B cell (primary cell): ENCODE data around the gene GSC2. TPM values are rescaled to one million over a fixed set of nuclear protein-coding genes. Genes with fewer than 3 reads are reported as not detected.

Source experiments
- ATAC-seq: fragments of 200-7000 bp; cut with Tn5 transposase; one replicate; pipeline ENCODE4 v1.10.0; 2021; ENCODE audit warnings: low read depth, mild to moderate bottlenecking, moderate number of reproducible peaks, moderate library complexity
- CTCF ChIA-PET: fragments of 350-600 bp; sonication (Branson Sonifier 250); formaldehyde crosslinking; loops from one replicate; lab custom pipeline; 2021; ENCODE audit warnings: antibody characterized with exemption, inconsistent platforms; lab: Charles Lee
- POLR2A ChIA-PET: fragments of 350-600 bp; sonication (Branson Sonifier 250); formaldehyde crosslinking; loops from one replicate; lab custom pipeline; 2021; ENCODE audit warnings: antibody characterized with exemption; lab: Charles Lee
- DNase-seq: peaks from one replicate; pipeline ENCODE4 v3.0.0; 2013
- H2AFZ ChIP-seq: 2 replicates; pipeline ENCODE4 v1.6.1; 2012; ENCODE audit warnings: mild to moderate bottlenecking, low read depth, low read length; ENCODE audit not compliant: insufficient read depth, poor library complexity, severe bottlenecking
- H3K27ac ChIP-seq, 2 donors: 1 replicate in 1 of 2; 2 replicates in 1 of 2; pipeline ENCODE4 v1.5.1; 2012 to 2013; ENCODE audit warnings: low read length in 2 of 2, mild to moderate bottlenecking in 2 of 2, moderate library complexity in 1 of 2
- H3K27me3 ChIP-seq, 4 experiments: fragments of 200-600 bp in 1 of 4; sonication (generic) in 1 of 4; replicated peaks in 1 of 4; 1 replicate in 2 of 4; 2 replicates in 2 of 4; pipeline versions ENCODE4 v1.6.1 to v1.7.0; 2013 to 2016; ENCODE audit warnings: low read length in 3 of 4, mild to moderate bottlenecking in 2 of 4, mixed read lengths in 1 of 4, moderate library complexity in 1 of 4; ENCODE audit not compliant: insufficient read depth in 4 of 4, control insufficient read depth in 3 of 4; ENCODE audit errors: control extremely low read depth in 1 of 4
- H3K36me3 ChIP-seq, 2 experiments: replicated peaks in 1 of 2; 1 replicate in 1 of 2; 2 replicates in 1 of 2; pipeline versions ENCODE4 v1.6.1 to v1.7.1; 2013; ENCODE audit warnings: low read length in 1 of 2; ENCODE audit not compliant: insufficient read depth in 2 of 2, control insufficient read depth in 1 of 2; ENCODE audit errors: control extremely low read depth in 1 of 2, extremely low read depth in 1 of 2
- H3K4me1 ChIP-seq, 2 donors: fragments of 200-600 bp in 1 of 2; sonication (generic) in 1 of 2; 1 replicate in 1 of 2; 2 replicates in 1 of 2; pipeline versions ENCODE4 v1.5.1 to v1.6.1; 2013 to 2017; ENCODE audit warnings: low read length in 2 of 2; ENCODE audit not compliant: control insufficient read depth in 2 of 2, insufficient read depth in 2 of 2
- H3K4me2 ChIP-seq: replicated peaks from 2 replicates; pipeline ENCODE3; 2012; ENCODE audit warnings: mild to moderate bottlenecking, low read depth, low read length; ENCODE audit not compliant: poor library complexity, severe bottlenecking
- H3K4me3 ChIP-seq, 5 experiments: fragments of 200-600 bp in 1 of 5; sonication (generic) in 1 of 5; 1 replicate in 3 of 5; 2 replicates in 2 of 5; pipeline versions ENCODE4 v1.5.1 to v1.7.0; 2011 to 2016; ENCODE audit warnings: low read length in 4 of 5, mild to moderate bottlenecking in 4 of 5, low read depth in 2 of 5, control low read depth in 1 of 5, moderate library complexity in 1 of 5; ENCODE audit not compliant: insufficient read depth in 1 of 5; ENCODE audit errors: control extremely low read depth in 1 of 5, extremely low read depth in 1 of 5
- H3K79me2 ChIP-seq: fragments of 200-600 bp; sonication (generic); one replicate; pipeline ENCODE4 v1.6.0; 2016; ENCODE audit warnings: low read length; ENCODE audit not compliant: control insufficient read depth, insufficient read depth
- H3K9ac ChIP-seq: fragments of 200-600 bp; sonication (generic); 2 replicates; pipeline ENCODE4 v1.6.1; 2017; ENCODE audit warnings: mild to moderate bottlenecking, low read length, moderate library complexity
- H3K9me3 ChIP-seq, 3 donors: one replicate each; pipeline versions ENCODE4 v1.6.1 to v1.7.1; 2013; ENCODE audit warnings: low read length in 2 of 3; ENCODE audit not compliant: control insufficient read depth in 2 of 3, insufficient read depth in 1 of 3; ENCODE audit errors: control extremely low read depth in 1 of 3
- H4K20me1 ChIP-seq: 2 replicates; pipeline ENCODE4 v1.6.0; 2012; ENCODE audit warnings: mild to moderate bottlenecking, low read length; ENCODE audit not compliant: insufficient read depth, control insufficient read depth, poor library complexity, severe bottlenecking
- H3K27ac Mint-ChIP-seq: one replicate; pipeline ENCODE4 v1.8.0; 2021; ENCODE audit warnings: mixed read lengths
- H3K27me3 Mint-ChIP-seq: one replicate; pipeline ENCODE4 v1.8.0; 2021; ENCODE audit warnings: mixed read lengths
- H3K4me1 Mint-ChIP-seq: one replicate; pipeline ENCODE4 v1.8.0; 2021; ENCODE audit warnings: mixed read lengths
- H3K4me3 Mint-ChIP-seq: one replicate; pipeline ENCODE4 v1.8.0; 2021; ENCODE audit warnings: mixed read lengths
- H3K9me3 Mint-ChIP-seq: one replicate; pipeline ENCODE4 v1.8.0; 2022; ENCODE audit warnings: mixed read lengths; ENCODE audit not compliant: insufficient read depth
- EZH2 ChIP-seq: IDR thresholded peaks from 2 replicates; pipeline ENCODE4 v1.6.1; 2012; ENCODE audit warnings: borderline replicate concordance, low read depth, mild to moderate bottlenecking, moderate library complexity, low read length; ENCODE audit not compliant: insufficient read depth, poor library complexity, severe bottlenecking
- WGBS: methylation state at CpG from one replicate; pipeline ENCODE4 v1.1.5; 2013; ENCODE audit warnings: missing lambda C conversion rate; ENCODE audit not compliant: insufficient coverage; 5-methylcytosine and 5-hydroxymethylcytosine counted together
- intact Hi-C: fragments of 100-400 bp; cut with micrococcal nuclease; formaldehyde crosslinking; loops from one replicate; pipeline ENCODE4 v1.10.0; 2022
- polyA plus RNA-seq: library from polyadenylated mRNA; depleted of rRNA; stranded (reverse); fragments of >200 nt; gene quantifications from 2 replicates; pipeline ENCODE4 v1.2.3, GENCODE V29; 2012
- total RNA-seq, 2 donors: library from RNA; stranded (reverse); fragments of 120-200 nt in 1 of 2; gene quantifications; 1 replicate in 1 of 2; 2 replicates in 1 of 2; pipeline versions ENCODE4 v1.2.3 to v1.2.4, GENCODE V29; 2013 to 2022
- TF ChIP-seq, protein P1 (sequence below): fragments of 200-600 bp; IDR thresholded peaks from one replicate; pipeline ENCODE4 v1.8.0; 2022; ENCODE audit warnings: antibody characterized with exemption, mild to moderate bottlenecking

GSC2 gene
- total and polyA plus RNA-seq, 2 donors (not counting 1 experiment from before 2014, with no cell fraction given) = not detected

GRCh38 chr22:19136915-19137314 lies 13.2 kb downstream of the GSC2 start:
- intact Hi-C loops = no loop called here
- Histone ChIP-seq H3K27me3 (no peaks in the 10 kb centered on the region), H3K36me3 (peaks cover 2 to 69% of the 10 kb centered on the region in 2 experiments), H3K27ac (no peak overlapping the region), H4K20me1 (peaks cover 11% of the 10 kb centered on the region), H3K79me2 (peaks cover 3% of the 10 kb centered on the region), H3K4me1 (no peaks in the 10 kb centered on the region), H3K9ac (no peak overlapping the region), H3K9me3 (no peaks in the 10 kb centered on the region), H2AFZ (no peak overlapping the region), H3K4me2 (no peak overlapping the region), H3K4me3 (no peak overlapping the region)
- Mint-ChIP-seq H3K27ac (no peak overlapping the region), H3K4me3 (no peak overlapping the region), H3K4me1 (no peaks in the 10 kb centered on the region), H3K9me3 (no peaks in the 10 kb centered on the region), H3K27me3 (no peaks in the 10 kb centered on the region)
- DNase-seq = no peak
- WGBS = 98% methylated on average over 10 of the region's 10 CpGs
- CTCF ChIA-PET = no interaction called here
- TF ChIP-seq EZH2 = no peak
- TF ChIP-seq, protein P1, sequence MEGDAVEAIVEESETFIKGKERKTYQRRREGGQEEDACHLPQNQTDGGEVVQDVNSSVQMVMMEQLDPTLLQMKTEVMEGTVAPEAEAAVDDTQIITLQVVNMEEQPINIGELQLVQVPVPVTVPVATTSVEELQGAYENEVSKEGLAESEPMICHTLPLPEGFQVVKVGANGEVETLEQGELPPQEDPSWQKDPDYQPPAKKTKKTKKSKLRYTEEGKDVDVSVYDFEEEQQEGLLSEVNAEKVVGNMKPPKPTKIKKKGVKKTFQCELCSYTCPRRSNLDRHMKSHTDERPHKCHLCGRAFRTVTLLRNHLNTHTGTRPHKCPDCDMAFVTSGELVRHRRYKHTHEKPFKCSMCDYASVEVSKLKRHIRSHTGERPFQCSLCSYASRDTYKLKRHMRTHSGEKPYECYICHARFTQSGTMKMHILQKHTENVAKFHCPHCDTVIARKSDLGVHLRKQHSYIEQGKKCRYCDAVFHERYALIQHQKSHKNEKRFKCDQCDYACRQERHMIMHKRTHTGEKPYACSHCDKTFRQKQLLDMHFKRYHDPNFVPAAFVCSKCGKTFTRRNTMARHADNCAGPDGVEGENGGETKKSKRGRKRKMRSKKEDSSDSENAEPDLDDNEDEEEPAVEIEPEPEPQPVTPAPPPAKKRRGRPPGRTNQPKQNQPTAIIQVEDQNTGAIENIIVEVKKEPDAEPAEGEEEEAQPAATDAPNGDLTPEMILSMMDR = no peak
- ATAC-seq = no peak
- POLR2A ChIA-PET = no interaction called here

- ATAC-seq = no peak
- Histone ChIP-seq H3K36me3 (peaks cover 2 to 51% of the 10 kb centered on the region in 2 experiments), H3K4me3 (no peak overlapping the region), H3K79me2 (no peaks in the 10 kb centered on the region), H4K20me1 (peaks cover 11% of the 10 kb centered on the region), H3K4me1 (no peaks in the 10 kb centered on the region), H3K27ac (no peak overlapping the region), H3K4me2 (no peak overlapping the region), H2AFZ (no peak overlapping the region), H3K27me3 (no peaks in the 10 kb centered on the region), H3K9me3 (no peaks in the 10 kb centered on the region), H3K9ac (no peak overlapping the region)
- Mint-ChIP-seq H3K4me1 (no peaks in the 10 kb centered on the region), H3K9me3 (no peaks in the 10 kb centered on the region), H3K27me3 (no peaks in the 10 kb centered on the region), H3K4me3 (no peak overlapping the region), H3K27ac (no peak overlapping the region)
- TF ChIP-seq EZH2 = no peak
- TF ChIP-seq, protein P1 = no peak
- 92% methylated on average over 17 of the region's 18 CpGs for WGBS
- intact Hi-C loops = no loop called here
- ChIA-PET POLR2A (no interaction called here), CTCF (interaction anchor here (1.6 kb wide), 1 partner anchor 44 kb away, joined by 5 read pairs; no protein-coding TSS in a partner anchor)
- DNase-seq = no peak
Observed at GRCh38 chr22:19134874-19135273, 15.2 kb downstream of the GSC2 start.
